Measurements from ENCODE around the gene CD8B2.
"Not testable (repeated sequence)": the region's sequence is repeated elsewhere in the genome, so short reads cannot be mapped to it uniquely, and the experiment has no call there.

Gene CD8B2

GRCh38 chr2:106553321-106553720, 66.2 kb downstream of the CD8B2 start:
- no peak for DNase-seq

- no peak for DNase-seq
Observed at GRCh38 chr2:106554411-106554810, 67.2 kb downstream of the CD8B2 start.

GRCh38 chr2:106555053-106555452, 67.9 kb downstream of the CD8B2 start:
- DNase-seq, result no peak

GRCh38 chr2:106559786-106560185, 72.6 kb downstream of the CD8B2 start:
- not testable (repeated sequence) for DNase-seq

GRCh38 chr2:106560773-106561172, 73.6 kb downstream of the CD8B2 start:
- no peak for DNase-seq

GRCh38 chr2:106561356-106561755, 74.2 kb downstream of the CD8B2 start:
- DNase-seq, result no peak

GRCh38 chr2:106561803-106562202, 74.6 kb downstream of the CD8B2 start:
- DNase-seq, result no peak

- DNase-seq, result no peak
Observed at GRCh38 chr2:106562268-106563186, 75.4 kb downstream of the CD8B2 start.

- no peak for DNase-seq
Observed at GRCh38 chr2:106563195-106563594, 76.0 kb downstream of the CD8B2 start.

- no peak for DNase-seq
Observed at GRCh38 chr2:106565599-106565998, 78.4 kb downstream of the CD8B2 start.

GRCh38 chr2:106566050-106566449, 78.9 kb downstream of the CD8B2 start:
- DNase-seq, result no peak

- not testable (repeated sequence) for DNase-seq
Observed at GRCh38 chr2:106566484-106566883, 79.3 kb downstream of the CD8B2 start.

GRCh38 chr2:106570316-106570715, 83.2 kb downstream of the CD8B2 start:
- no peak for DNase-seq
